ENCODE measurements around the gene ZNF516. TPM values are rescaled to one million over a fixed set of nuclear protein-coding genes. Genes with fewer than 3 reads are reported as not detected.

The ZNF516 gene
- polyA plus RNA-seq, 4 donors: 37.8 to 51.4 (median 43.6) TPM

GRCh38 chr18:76317136-76317535 is 177.9 kb downstream of the ZNF516 start:
- no peak for DNase-seq (ENCODE audit: low read depth in 4 of 4, low spot score in 3 of 4)

GRCh38 chr18:76315722-76316230 is 179.3 kb downstream of the ZNF516 start:
- no peak for DNase-seq (ENCODE audit: low read depth in 4 of 4, low spot score in 3 of 4)

DNA sequence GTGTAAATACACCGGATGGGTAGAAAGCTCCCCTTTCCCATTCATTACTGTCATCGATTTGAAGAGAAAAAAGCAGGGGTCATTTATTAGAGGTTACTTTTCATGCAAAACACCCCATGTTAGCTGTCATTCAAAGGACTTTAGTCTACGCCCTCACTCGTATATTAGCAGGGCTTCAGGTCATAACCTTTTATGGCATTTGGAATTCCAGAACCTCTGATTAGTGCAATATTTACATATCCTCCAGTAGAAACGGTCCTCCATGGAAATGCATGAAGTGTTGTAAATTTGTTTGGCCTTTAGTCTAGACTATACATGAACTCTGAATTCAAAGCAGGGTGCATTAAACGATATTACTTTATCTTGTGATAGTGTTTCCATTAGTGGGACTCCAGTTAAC is 180.5 kb downstream of the ZNF516 start:
- DNase-seq (ENCODE audit: low read depth in 4 of 4, low spot score in 3 of 4): no peak

GRCh38 chr18:76314015-76314414 is 181.0 kb downstream of the ZNF516 start:
- DNase-seq (ENCODE audit: low read depth in 4 of 4, low spot score in 3 of 4): no peak
